GM18519 (cell line): ENCODE results near the gene FOLR3.
A peak's percentile ranks its signal among the peaks of the same experiment; 100 is the strongest.
"Not testable (repeated sequence)": the region's sequence is repeated elsewhere in the genome, so short reads cannot be mapped to it uniquely, and the experiment has no call there.

ENCODE experiments used
- ATAC-seq: cut with Tn5 transposase; IDR thresholded peaks from one replicate; pipeline ENCODE4 v1.9.1; 2021; ENCODE audit warnings: mild to moderate bottlenecking, moderate library complexity; ENCODE audit not compliant: unreplicated experiment, low FRiP score

FOLR3 gene

GRCh38 chr11:72135473-72135872 is at the start of gene FOLR3:
Gene FOLR3, plus strand, starts transcription at chr11:72135725. Its CDS starts 228 bp downstream, at chr11:72135953.
- not testable (repeated sequence) for ATAC-seq

- no peak for ATAC-seq
Observed at GRCh38 chr11:72088076-72088808, 47.3 kb upstream of the FOLR3 start.

- no peak for ATAC-seq
Observed at GRCh38 chr11:72091292-72091691, 44.2 kb upstream of the FOLR3 start.

- ATAC-seq, result no peak
Observed at GRCh38 chr11:72098741-72099140, 36.8 kb upstream of the FOLR3 start.

- no peak for ATAC-seq
Observed at GRCh38 chr11:72100009-72100408, 35.5 kb upstream of the FOLR3 start.

- ATAC-seq, result no peak
Observed at GRCh38 chr11:72100462-72100861, 35.1 kb upstream of the FOLR3 start.

GRCh38 chr11:72102162-72102561 is 33.4 kb upstream of the FOLR3 start:
- no peak for ATAC-seq

GRCh38 chr11:72102631-72102945 is 32.9 kb upstream of the FOLR3 start:
- peak; percentile 5 for ATAC-seq

GRCh38 chr11:72102946-72103753 is 32.4 kb upstream of the FOLR3 start, which contains the start of gene LAMTOR1:
Gene LAMTOR1, minus strand, starts transcription at chr11:72103297. Its CDS starts 73 bp downstream, at chr11:72103224.
- ATAC-seq, result peak; percentile 65

GRCh38 chr11:72103754-72104167 is 31.8 kb upstream of the FOLR3 start:
- no peak for ATAC-seq

GRCh38 chr11:72105888-72106287 is 29.6 kb upstream of the FOLR3 start, which contains the start of gene TOMT:
Gene TOMT, plus strand, starts transcription at chr11:72105924. Its CDS starts 28 bp downstream, at chr11:72105952.
- no peak for ATAC-seq

- ATAC-seq, result no peak
Observed at GRCh38 chr11:72111300-72112142, 24.0 kb upstream of the FOLR3 start.

- ATAC-seq, result peak; percentile 72
Observed at GRCh38 chr11:72112143-72112977, 23.2 kb upstream of the FOLR3 start, which contains the start of gene ANAPC15. Gene ANAPC15, minus strand, starts transcription at chr11:72112695. Its CDS starts 1,419 bp downstream, at chr11:72111276.

GRCh38 chr11:72112978-72113808 is 22.3 kb upstream of the FOLR3 start:
- ATAC-seq, result no peak

GRCh38 chr11:72114570-72114969 is 21.0 kb upstream of the FOLR3 start:
- ATAC-seq, result no peak

GRCh38 chr11:72116019-72116755 is 19.3 kb upstream of the FOLR3 start:
- no peak for ATAC-seq

GRCh38 chr11:72119198-72119597 is 16.3 kb upstream of the FOLR3 start:
- no peak for ATAC-seq

GRCh38 chr11:72120930-72121329 is 14.6 kb upstream of the FOLR3 start:
- no peak for ATAC-seq
